NCI-H2227 treated with DMSO at 0.1 percent for 48 hours (cell line): Measurements from ENCODE around the gene ALG8.
"Not testable (repeated sequence)": the region's sequence is repeated elsewhere in the genome, so short reads cannot be mapped to it uniquely, and the experiment has no call there.

ENCODE experiments used
- DNase-seq: peaks from one replicate; lab custom pipeline; 2025; lab: John Stamatoyannopoulos, UW

ALG8 gene

GRCh38 chr11:78071717-78072116 is 67.7 kb downstream of the ALG8 start:
- DNase-seq, result no peak

DNA sequence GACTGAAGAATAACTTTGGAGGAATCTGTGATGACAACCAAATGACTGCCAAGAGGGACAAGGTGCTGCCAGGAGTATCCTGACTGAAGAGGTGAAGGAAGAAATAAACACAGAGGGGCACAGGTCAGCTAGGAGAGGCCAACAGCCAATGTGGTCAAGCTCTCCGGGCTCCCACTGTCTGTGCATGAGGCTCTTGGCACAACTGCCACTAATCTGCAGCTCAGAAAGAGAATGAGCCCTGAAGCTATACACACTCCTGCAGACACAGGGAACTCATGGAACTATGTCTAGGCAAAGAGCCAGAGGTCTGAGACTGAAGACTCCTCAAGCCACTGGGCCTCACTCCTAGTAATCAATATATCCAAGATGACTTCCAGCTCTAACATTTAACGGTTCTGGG is 68.8 kb downstream of the ALG8 start:
- no peak for DNase-seq

- DNase-seq, result no peak
Observed at GRCh38 chr11:78069465-78069864, 70.0 kb downstream of the ALG8 start.

DNA sequence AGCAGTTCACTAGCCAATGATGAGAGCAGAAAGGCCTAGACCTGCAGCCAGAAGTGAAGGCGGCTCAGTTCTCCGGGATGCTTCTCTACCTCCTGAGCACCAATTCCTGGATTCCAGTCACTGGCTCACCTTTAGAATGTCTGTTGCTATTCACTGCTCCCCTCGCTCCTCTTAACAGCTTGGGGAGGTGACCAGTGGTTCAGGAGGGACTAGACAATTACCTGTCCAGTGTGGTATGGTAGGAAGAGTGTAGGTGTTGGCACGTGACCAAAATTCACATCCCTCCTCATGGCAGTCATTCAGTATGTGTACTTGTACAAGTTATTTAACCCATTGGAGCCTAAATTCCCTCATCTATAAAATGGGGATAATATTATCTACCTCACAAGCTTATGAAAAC is 71.7 kb downstream of the ALG8 start:
- no peak for DNase-seq

- no peak for DNase-seq
Observed at GRCh38 chr11:78066471-78066870, 73.0 kb downstream of the ALG8 start.

DNA sequence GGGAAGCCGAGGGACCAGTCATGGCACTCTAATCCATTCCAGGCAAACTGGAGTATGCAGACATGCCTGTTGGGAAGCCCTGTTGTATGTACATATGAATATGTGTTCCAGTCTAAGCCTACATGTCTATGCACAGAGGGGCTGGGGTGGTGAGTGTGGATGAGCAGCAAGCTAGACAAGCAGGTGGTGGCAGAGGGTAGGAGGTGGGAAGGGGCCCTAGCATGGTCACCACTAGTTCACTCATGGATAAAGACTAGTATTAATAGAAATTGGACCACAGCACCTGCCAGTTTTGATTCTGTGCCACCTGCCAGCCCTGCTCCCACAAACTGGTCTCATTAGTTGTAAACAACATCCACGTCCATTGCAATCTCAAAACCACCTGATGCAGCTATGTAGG is 74.2 kb downstream of the ALG8 start:
- no peak for DNase-seq

GRCh38 chr11:78063440-78064181 is 75.8 kb downstream of the ALG8 start, which contains the start of gene THRSP:
THRSP (plus strand) TSS chr11:78063861; CDS start chr11:78063882, 21 bp downstream.
- DNase-seq, result no peak

DNA sequence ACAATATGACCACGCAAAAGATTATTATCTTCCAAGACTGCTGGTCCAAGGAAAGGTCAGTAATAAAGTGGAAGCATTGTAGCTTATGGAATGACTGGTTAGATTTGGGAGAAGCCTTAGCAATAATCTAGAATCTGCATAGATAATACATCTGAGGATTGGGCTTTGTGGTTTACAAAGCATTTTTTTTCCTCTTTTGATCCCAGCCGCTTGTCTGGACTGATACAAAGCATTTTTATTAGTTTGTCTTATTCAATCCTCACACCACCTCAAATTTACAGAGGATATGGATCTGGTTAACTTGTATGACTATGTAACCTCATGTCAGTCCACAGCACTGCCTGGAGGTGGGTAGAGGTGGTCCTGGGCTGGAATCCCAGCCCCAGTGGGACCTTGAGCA is 76.8 kb downstream of the ALG8 start:
- no peak for DNase-seq

- no peak for DNase-seq
Observed at GRCh38 chr11:78061921-78062311, 77.5 kb downstream of the ALG8 start.

- no peak for DNase-seq
Observed at GRCh38 chr11:78061088-78061920, 78.1 kb downstream of the ALG8 start.

GRCh38 chr11:78060533-78060932 is 78.9 kb downstream of the ALG8 start:
- DNase-seq, result no peak

- not testable (repeated sequence) for DNase-seq
Observed at GRCh38 chr11:78059749-78060328, 79.6 kb downstream of the ALG8 start.

DNA sequence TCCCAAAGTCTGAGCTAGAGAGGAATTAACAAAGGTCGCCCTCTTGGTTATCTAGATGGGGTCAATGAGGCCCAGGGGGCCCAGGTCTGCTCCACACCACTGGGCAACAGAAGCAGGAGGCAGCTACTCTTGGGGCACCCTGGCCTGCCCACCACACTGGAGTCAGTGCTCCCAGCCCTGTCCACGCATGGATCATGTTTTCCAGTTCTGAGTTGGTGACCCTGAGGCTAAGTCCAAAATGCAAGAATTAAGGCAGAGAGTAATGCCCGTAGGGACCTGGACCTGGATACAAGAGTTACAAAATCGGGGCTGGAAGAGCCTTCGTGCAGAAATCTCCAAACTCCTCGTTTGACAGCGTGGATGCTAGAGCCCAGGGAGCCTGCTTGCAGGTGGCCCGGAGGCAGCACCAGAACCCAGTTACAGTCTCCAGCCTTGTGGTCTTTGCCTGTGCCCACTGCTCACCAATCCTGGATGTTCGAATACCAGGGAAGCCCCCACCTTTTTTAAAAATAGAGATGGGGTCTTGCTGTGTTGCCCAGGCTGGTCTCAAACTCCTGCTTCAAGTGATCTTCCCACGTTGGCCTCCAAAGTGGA is 81.9 kb downstream of the ALG8 start:
- no peak for DNase-seq

- no peak for DNase-seq
Observed at GRCh38 chr11:78056093-78056492, 83.3 kb downstream of the ALG8 start.

GRCh38 chr11:78054971-78055370 is 84.5 kb downstream of the ALG8 start:
- no peak for DNase-seq

DNA sequence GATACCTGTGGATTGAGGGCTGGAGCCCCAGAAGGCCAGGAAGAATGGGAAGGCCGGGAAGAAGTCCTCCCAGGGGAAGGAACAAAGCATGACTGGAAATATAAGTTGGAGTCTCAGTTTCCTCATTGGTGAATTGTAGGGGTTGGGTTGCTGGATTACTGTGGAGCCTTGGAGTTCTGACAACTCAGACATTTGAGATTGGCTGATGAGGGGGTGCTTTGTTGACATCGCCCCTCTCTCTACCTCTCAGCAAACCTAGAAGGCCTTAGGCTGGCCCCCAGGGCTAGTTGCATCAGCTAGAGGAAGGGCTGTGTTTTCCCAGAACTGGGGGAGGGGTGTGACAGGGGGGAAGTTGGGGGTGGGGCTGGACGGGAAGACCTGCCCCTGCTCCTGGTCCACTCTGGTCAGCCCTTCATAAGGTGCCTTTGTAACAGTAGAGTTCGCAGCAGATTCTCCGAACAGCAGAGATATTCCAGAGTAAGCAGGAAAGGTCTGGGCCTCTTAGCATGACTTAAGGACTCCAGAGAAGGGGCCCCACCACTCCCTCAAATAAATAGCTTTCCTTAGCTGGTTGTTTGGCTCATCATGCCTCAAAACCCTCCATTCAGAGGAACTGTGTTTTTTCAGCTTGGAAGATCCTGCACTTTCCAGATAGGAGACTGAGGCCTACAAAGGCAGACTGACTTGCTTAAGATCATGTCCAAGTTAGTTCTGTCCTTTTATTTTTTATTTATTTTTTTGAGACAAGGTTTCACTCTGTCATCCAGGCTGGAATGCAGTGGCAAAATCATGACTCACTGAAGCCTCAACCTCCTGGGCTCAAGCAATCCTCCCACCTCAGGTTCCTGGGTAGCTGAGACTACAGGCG is 88.2 kb downstream of the ALG8 start:
- DNase-seq, result no peak
